Activated T-cell treated with anti-CD3 and anti-CD28 coated beads for 24 hours (primary cell): Measurements from ENCODE around the gene CCDC74B.
"Not testable (repeated sequence)": the region's sequence is repeated elsewhere in the genome, so short reads cannot be mapped to it uniquely, and the experiment has no call there.

ENCODE experiments used
- DNase-seq: peaks from one replicate; pipeline ENCODE4 v3.0.0-alpha.2; 2020; ENCODE audit warnings: low read depth

The CCDC74B gene

DNA sequence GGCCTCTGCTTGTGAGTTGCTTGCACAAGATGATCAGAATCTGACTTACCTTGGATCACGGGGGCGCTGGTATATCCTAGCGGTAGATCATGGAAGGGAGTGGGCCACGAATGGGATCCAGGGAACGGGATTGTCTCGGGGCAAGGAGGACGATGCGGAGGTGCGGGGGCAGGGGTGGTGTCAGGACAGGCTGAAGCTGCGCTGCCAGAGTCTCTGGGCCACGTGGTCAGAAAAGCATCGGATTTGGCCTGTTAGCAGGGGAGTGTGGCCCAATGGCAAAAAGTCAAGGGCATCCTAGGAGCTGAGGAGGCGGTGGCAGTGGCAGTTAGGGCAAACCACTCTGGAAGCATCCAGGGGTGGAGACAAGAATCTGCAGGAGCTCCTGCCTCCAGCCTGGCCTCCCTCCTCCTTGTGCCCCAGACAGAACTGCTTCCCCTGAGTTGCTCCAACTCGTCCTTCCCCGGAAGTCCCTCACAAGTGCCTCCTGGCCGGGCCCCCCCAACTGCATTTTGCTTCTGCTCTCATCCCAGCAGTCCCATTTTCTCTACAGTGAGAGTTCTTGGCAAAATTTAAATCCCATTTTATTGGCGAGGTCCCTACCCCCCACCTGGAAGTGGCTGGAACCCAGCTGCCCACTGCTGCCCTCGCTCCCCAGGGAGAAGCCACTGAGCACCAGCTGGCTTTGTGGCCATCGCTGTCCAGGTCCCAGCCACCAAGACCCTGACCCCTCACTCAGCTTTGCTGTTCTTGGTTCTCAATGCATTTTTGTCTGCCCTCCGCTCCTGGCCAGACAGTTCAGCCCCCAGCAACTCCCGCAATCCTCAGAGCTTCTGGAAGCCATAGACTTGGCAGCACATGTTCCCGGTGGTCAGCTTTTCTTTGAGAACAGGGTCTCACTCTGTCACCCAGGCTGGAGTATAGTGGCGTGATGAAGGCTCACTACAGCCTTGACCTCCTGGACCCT is 5.6 kb upstream of the CCDC74B start:
- DNase-seq: no peak

DNA sequence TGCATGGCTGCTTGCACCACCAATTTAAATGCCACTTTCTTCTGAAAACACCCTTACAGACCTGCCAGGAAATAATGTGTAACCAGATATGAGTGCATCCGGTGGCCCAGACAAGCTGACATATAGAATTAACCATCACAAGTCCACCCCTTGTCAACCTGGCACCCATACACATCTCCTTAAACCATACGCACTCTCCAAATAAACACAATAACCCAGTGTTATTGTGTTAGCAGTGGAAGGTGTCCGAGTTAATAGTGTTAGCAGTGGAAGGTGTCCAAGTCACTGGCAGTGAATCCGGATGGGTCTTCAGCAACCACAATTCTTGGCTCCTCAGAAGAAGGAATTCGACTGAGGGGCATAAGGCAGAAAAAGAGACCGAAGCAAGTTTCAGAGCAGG is 3.6 kb upstream of the CCDC74B start:
- not testable (repeated sequence) for DNase-seq

DNA sequence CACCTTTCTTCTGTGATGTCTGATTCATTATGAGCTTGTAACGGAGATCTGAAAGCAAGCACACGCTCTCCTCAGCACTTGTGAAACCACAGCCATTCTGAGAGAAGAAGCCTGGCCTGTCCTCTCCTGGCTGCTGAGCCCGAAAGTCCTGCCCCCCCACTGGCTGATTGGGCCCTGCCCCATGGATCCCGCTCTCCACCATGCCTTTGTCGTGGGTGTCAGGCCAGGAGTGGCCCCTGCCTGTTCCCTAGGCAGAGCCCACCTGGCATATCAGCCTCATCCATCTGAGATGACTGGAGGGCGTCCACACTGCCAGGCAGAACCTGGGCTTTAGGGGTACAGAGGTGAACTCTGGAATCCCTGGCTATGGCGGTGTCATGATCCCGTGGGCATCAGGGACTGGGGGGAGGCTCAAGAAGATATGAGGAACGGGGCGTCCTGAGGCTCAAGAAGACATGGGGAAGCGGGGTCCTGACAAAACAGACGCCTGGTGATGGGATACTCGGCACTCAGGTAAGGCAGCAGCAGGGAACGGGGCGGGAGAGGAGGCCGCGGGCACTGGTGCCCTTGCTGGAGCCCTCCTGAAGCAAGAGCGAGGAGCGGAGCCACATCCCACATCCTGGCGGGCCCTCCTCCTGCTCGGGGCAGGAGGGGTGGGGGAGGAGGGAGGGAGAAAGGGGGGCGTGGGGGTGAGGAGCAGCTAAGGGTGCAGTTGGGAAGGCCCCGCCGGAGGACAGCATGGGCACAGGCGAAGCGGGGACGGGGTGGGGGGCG is 1.5 kb downstream of the CCDC74B start:
- DNase-seq: not testable (repeated sequence)

DNA sequence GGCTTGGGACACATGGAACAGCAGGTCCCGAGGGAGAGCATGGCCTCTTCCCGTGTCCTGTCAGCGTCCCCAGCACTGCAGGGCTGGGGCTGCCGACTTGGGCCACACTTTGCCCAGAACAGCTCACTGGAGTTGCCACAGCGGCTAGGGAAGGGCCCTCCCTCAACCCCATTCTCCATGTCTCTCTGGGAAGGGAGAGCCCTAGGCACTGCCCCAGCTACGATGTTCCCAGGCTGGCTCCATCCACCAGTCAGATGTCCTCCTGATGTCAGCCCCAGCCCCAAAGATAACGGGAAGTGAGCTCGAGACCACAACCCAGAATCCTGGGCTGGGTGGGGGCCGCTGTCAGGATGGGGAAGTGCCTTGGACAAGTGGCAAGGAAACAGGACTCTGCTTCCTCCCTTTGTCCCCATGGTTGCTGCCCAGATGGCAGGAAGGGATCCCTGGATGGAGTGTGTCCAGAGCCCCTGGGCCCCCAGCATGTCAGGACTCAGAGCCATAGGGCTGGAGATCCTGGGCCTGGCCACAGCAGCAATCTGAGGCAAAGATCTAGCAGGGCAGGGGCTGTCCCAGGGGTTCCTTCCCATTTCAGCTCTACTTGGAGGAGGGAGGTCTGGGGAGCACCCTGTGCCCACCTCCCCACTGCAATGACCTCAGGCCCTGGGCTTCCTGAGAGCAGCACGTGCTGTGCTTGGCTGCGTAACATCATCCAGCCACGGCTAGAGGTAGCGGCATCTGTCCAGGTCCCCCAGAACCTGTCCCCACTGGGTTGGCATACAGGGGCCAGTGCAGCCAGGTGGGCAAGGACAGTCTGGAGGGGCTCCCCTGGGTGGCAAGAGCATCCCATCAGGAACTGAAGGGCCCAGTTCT is 2.3 kb downstream of the CCDC74B start:
- not testable (repeated sequence) for DNase-seq

DNA sequence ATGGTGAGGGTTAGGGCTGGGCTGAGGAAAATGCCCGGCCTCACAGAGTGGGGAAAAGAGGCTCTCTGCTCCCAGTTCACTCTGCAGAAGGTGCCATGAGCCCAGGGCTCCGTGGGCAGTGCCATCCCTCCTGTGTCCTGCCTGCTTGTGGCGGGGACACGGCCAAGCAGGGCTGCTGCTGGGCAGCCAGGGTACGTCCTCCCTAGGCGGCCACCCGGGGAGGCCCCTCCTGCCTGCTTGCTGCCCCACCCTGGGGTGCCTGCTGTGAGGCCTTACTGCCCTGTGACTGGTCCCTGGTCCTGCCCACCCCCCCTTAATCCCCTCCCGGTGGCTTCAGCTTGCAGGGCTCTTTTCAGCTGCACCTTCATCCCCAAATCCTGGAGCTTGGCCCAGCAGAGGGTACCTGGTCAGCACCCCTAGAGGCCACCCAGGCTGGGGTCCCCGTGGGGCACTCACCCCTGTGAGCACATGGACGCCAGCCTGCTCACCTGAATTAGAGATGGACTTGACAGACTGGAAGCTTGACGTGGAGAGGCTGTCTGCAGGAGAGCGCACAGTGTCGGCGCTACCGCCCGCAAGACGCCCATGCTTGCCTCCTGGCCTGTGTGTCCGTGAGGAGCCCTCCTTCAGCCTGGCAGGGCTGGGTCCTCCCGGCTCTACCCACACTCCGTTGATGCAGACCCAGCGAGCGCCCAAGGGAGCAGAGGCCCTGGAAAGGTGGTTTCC is 3.1 kb downstream of the CCDC74B start:
- not testable (repeated sequence) for DNase-seq

DNA sequence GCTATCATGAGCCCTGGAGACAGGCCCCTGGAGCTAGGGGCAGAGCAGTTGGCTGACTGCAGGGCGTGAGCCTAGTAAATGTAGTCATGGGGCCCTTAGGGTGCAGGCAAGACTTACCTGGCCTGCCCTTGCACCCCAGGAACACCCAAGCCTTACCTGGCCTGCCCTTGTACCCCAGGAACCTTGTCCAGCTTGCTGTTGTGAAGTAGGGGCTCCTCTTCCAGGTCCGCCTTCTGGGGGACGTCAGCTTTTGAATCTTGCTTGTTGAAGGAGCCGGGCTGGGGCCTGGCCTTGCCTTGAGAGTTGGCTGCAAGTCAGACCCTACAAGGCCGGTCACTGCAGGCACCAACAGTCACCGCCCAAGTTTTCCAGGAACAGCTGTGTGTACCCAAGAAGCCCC is 3.9 kb downstream of the CCDC74B start:
- not testable (repeated sequence) for DNase-seq

DNA sequence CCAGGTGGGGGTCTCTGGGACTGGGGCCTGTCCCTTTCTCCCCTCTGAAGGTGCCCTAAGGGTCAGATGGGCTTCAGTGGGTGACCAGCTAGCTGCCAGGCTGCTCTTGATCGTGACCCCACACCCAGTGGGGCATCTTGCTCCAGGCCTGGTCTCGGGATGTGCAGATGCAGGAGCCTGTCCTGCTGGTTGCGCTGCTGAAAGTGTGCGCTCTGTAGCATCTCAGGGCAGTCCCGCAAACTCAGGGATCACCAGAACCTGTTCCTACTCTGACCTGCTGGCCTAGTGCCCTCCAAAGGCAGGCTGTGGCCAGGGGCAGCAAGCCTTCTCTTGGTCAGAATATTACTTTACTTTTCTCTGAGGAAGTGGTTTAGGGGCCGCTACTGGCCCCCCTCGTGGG is 4.4 kb downstream of the CCDC74B start:
- not testable (repeated sequence) for DNase-seq

DNA sequence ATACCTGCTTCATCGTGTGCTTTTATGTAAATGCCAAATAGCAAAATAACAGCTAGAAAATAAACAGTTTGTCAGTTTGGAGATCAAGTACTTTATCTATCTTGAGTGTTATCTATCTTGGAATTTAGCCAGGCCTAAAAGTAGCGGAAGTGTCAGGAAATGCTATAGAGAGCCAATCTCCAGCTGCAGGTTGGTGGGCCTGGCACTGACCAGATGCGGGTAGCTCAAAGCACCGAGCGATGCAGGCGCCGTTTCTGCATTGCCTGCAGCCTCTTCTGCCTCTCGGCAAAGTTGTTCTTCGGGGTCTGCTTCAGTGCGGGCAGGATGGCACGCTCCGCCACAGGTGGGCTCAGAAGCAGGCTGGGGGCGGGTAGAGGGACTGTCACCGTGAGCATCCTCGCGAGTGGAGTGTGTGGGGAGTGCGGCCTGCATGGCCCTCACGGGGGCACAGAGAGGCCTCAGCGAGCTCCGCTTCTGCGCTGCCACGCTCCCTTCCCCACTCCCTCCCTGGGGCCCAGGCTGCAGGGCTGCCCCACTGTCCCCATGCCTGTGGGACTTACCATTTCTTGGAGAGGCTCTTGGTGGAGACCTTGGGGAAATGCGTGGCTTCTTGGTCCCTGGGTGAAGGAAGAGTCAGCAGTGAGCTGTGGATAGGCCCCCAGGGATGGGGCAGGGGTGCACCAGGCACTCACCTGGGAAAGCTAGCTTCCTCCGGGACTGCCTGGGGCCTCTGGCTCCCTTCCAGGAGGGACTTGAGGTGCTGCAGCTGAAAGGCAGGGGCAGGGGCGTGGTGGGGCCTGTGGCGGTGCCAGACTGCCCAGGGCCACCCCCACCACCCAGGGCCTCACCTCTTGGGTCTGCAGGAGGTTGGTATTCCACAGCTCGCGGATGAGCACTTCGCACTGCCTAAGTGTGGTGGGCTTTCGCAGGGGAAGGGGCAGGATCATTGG is 5.3 kb downstream of the CCDC74B start:
- DNase-seq: not testable (repeated sequence)

DNA sequence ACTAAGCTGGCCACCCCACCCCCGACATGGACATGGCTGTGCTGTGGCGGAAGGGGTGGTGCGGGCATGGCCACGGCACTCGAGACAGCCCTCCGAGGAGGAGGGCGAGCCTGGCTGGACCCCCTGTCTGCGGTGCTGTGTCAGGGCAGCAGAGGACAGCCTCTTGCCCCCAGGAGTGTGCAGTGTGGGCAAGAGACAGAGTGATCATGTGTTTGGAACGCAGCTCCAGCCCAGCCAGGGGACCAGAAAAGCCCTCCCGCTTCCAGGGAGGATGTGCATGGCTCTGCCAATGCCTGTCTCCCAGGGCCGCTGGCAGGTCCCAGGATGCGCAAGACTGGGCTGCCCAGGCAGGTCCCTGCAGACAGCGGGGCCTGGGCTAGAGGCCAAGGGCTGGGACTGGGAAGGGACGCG is 6.1 kb downstream of the CCDC74B start:
- DNase-seq: not testable (repeated sequence)

DNA sequence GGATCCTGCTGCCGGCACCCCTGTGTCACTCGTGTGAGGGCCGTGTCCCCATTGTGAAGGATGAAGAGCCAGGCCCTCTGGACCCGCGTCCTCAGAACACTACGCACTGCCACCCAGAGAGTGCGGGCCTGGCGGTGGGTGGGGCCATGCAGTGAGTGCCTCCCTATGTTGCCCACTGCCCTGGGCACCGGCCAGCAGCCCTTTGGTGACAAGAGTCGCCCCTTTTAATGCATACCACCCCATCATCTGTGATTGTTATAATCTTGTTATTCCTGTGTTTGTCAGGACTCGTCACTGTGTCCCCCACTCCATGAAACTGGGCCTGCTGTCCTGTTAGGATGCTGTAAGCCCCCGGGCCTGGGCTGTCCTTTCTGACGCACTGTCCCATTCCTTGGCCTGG is 6.6 kb downstream of the CCDC74B start:
- not testable (repeated sequence) for DNase-seq

DNA sequence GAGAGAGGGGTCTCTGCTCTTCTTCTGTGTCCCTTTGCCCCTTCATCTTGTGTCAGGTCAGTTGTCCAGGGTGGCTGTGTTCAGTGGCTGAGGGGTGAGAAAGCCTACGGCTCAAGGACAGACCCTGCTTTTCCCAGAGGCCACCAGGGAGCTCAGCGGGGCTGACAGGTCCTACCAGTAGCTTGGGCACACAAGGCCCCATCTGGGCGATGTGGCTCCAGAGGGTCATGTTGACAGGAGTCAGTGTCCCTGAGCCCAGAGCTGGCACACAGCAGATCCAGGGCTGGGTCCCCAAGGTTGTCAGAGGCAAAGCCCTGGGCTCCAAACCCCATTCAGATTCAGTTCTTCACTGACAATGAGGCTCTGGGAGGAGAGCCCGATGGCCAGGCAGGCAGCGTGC is 7.8 kb downstream of the CCDC74B start:
- DNase-seq: not testable (repeated sequence)

DNA sequence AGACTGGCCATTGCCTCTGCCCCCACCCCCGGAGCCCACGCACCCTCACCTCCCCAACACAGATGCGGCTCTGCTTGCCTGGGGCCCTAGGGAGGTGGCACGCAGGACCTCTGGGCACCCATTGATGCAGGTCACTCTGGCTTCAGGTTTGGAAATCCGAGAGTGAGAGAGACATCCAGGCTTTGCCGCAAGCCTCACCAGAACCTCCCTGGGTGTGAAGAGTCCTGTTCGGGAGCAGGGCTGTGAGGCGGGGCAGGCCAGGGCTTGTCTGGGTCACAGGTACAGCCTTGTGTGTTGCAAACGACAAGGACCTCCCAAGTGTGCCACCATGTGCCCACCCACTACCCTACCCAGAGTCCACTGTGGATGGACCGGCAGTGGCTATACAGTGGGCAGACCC is 8.4 kb downstream of the CCDC74B start:
- not testable (repeated sequence) for DNase-seq

DNA sequence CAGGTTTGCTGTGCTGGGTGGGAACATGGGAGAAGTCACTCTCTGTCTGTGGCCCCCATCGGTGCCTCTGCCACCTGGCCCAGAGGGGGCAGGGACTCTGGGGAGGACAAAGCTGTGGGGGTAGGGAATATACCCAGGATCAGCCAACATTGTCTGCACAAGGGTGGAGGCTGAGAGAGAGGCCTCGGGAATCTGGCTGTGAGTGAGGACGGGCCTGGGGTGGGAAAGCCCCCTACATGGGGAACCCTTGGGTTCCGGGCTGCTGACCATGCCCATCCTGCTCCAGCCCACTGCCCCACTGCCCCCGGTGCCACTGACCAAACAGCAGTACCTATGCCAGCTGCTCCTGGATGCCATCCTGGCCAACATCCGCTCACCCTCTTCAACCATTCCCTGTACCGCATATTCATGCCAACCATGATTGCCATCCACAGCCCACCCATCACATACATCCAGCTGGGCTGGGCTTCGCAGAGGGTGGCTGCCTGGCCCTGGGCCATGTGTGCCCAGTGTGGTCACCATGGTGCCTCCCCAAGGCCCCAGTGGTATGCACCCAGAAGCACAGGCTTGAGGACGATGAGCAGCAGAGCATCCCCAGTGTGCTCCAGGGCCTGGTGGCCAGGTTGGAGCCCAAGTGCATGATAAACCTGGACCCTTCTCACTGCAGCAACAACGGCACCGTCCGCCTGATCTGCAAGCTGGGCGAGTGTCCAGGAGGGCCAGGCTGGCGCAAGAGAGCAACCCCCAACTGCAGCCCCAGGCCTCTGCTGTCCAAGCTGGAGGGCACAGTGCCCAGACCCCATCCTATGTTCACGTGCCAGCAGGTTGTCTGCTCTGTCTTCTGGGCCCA is 9.0 kb downstream of the CCDC74B start:
- no peak for DNase-seq

DNA sequence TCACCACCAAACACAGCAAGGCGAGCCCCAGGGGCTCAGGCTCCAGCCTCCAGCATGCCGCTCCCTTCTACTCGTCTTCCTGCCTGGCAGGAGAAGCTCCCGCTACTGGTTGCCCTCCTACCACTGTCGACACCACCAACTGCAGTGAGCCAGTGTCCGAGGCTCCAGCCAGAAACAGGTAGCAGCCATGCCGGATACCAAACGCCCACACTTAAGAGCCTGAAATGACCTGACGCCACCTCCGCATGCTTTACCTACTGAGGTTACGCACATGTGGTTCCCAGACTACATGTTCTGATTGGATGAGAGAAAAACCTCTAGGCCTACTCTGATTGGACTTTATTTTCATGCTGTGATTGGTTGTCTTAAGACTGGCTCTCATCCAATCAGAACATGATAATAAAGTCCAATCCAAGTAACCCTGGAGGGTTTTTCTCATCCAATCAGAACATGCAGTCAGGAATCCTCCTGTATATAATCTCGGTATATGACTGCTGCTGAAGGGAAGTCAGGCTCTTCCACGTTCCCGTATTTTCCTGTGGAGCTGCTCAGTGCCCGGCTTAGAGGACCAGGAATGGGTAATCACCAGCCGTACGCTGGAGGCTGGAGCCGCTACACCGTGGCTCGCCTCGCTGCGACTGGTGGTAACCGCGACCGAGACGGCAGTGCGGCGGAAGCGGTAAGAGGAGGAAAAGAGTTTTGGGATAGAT is 15.6 kb downstream of the CCDC74B start, which contains the start of gene POTEF:
Gene POTEF (minus strand): TSS at position 103 of the 710 bp plus-strand sequence. CDS start 8,707 bp downstream, outside the sequence.
- not testable (repeated sequence) for DNase-seq

DNA sequence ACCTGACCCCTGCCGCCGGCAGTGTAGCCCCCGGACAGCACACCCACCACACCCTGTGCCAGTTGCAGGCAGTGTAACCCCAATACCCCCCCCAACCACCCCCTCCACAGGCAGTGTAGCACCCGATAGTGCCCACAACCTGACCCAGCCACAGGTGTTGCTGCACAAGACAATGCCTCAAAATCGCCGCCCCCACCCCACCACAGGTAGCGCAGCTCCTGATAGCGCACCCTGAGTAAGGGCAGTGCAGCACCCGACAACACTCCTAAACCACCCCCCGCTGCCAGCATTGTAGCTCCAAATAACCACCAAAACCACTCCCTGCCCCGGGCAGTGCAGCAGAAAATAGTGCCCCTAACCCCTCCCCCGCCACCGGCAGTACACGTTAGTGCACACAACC is 16.4 kb downstream of the CCDC74B start:
- DNase-seq: not testable (repeated sequence)

DNA sequence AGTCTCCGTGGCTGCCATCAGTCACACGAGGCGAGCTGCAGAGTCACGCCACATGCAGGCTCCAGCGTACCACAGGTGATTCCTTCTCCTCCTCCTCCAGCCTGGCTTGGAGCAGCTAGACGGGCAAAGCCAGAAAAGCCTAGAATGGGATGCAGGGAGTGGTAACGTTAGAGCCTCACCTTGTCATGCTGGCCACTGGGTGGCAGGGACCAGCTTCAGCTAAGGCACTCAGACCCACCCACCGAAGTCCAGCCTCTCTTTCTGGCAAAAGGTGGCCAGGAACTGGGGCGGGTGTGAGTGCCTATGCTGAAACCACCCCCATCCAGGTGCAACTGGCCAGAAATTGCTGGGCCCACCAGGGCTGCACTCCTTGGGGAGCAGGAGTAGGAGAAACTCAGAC is 17.2 kb downstream of the CCDC74B start:
- not testable (repeated sequence) for DNase-seq

DNA sequence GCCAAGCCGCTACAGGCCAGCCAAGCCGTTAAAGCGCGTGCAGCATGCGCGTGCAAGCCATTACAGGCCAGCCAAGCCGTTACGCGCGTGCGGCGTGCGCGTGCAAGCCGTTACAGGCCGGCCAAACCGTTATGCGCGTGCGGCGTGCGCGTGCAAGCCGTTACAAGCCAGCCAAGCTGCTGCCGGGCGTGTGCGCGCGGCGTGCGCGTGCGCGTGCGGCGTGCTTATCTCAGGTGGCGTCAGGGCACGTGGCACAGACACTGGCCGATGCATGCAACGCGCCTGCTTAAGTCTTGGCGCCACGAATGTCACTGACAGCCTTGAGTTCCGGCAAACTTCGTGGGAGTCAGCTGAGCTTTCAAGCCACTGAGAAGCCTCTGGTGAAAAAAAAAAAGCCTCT is 24.0 kb downstream of the CCDC74B start:
- DNase-seq: not testable (repeated sequence)
